WTC11 (cell line): ENCODE data around the gene GDF11. TPM values are rescaled to one million over a fixed set of nuclear protein-coding genes. Genes with fewer than 3 reads are reported as not detected.

Experiments
- ATAC-seq: fragments of 200-7000 bp; cut with Tn5 transposase; 2 replicates; pipeline ENCODE4 v1.10.0; 2021; ENCODE audit warnings: mild to moderate bottlenecking, moderate library complexity
- CTCF ChIA-PET: fragments of 300-600 bp; sonication (Branson Sonifier 250); formaldehyde crosslinking; loops from one replicate; lab custom pipeline; 2021; ENCODE audit warnings: antibody characterized with exemption; lab: Charles Lee
- POLR2A ChIA-PET: fragments of 350-600 bp; sonication (Branson Sonifier 250); formaldehyde crosslinking; loops from one replicate; lab custom pipeline; 2021; ENCODE audit warnings: antibody characterized with exemption; lab: Charles Lee
- DNase-seq: peaks from one replicate; pipeline ENCODE4 v3.0.0; 2021; ENCODE audit warnings: low spot score
- H3K27ac Mint-ChIP-seq: 2 replicates; pipeline ENCODE4 v1.8.0; 2021; ENCODE audit warnings: mixed read lengths
- H3K27me3 Mint-ChIP-seq: 2 replicates; pipeline ENCODE4 v1.8.0; 2021; ENCODE audit warnings: low read depth, mild to moderate bottlenecking, moderate library complexity, mixed read lengths
- H3K36me3 Mint-ChIP-seq: 2 replicates; pipeline ENCODE4 v1.8.0; 2021; ENCODE audit warnings: mixed read lengths
- H3K4me1 Mint-ChIP-seq: 2 replicates; pipeline ENCODE4 v1.8.0; 2022; ENCODE audit warnings: mixed read lengths
- H3K4me3 Mint-ChIP-seq: 2 replicates; pipeline ENCODE4 v1.8.0; 2021; ENCODE audit warnings: mild to moderate bottlenecking, moderate library complexity, mixed read lengths
- H3K9me3 Mint-ChIP-seq: 2 replicates; pipeline ENCODE4 v1.8.0; 2021; ENCODE audit warnings: mixed read lengths
- CDX4 ChIP-seq: fragments of 250-450 bp; sonication (Bioruptor Pico); IDR thresholded peaks from 2 replicates; pipeline ENCODE4 v1.9.0; 2021; ENCODE audit warnings: moderate library complexity, mild to moderate bottlenecking, inconsistent platforms, borderline replicate concordance
- CREM ChIP-seq: sonication (generic); formaldehyde crosslinking; IDR thresholded peaks from 2 replicates; pipeline ENCODE4 v1.8.1; 2022; ENCODE audit warnings: mild to moderate bottlenecking, missing genetic modification reagents, moderate library complexity
- ETV6 ChIP-seq: sonication (generic); formaldehyde crosslinking; IDR thresholded peaks from 2 replicates; pipeline ENCODE4 v1.8.1; 2022; ENCODE audit warnings: mild to moderate bottlenecking, missing genetic modification reagents
- FOXK1 ChIP-seq: sonication (generic); formaldehyde crosslinking; IDR thresholded peaks from 2 replicates; pipeline ENCODE4 v1.8.0; 2022; ENCODE audit warnings: mild to moderate bottlenecking, moderate library complexity, missing genetic modification reagents
- FOXP1 ChIP-seq: sonication (generic); formaldehyde crosslinking; IDR thresholded peaks from 2 replicates; pipeline ENCODE4 v1.8.0; 2022; ENCODE audit warnings: missing genetic modification reagents, mild to moderate bottlenecking, moderate library complexity, borderline replicate concordance
- GTF2I ChIP-seq: fragments of 250-450 bp; sonication (Bioruptor Pico); conservative IDR thresholded peaks from 2 replicates; pipeline ENCODE4 v1.4.0; 2021; ENCODE audit warnings: mild to moderate bottlenecking
- NFATC4 ChIP-seq: fragments of 250-450 bp; sonication (Bioruptor Pico); IDR thresholded peaks from 2 replicates; pipeline ENCODE4 v1.9.0; 2021; ENCODE audit warnings: mild to moderate bottlenecking
- NFYB ChIP-seq: sonication (generic); formaldehyde crosslinking; conservative IDR thresholded peaks from 2 replicates; pipeline ENCODE4 v1.8.0; 2022; ENCODE audit warnings: low read depth, missing genetic modification reagents
- OVOL2 ChIP-seq: fragments of 250-450 bp; sonication (Bioruptor Pico); IDR thresholded peaks from 2 replicates; pipeline ENCODE4 v1.9.0; 2021; ENCODE audit warnings: mild to moderate bottlenecking, borderline replicate concordance
- PRRX2 ChIP-seq: fragments of 250-450 bp; sonication (Bioruptor Pico); IDR thresholded peaks from 2 replicates; pipeline ENCODE4 v1.8.0; 2021; ENCODE audit warnings: mild to moderate bottlenecking
- RELA ChIP-seq: sonication (generic); formaldehyde crosslinking; IDR thresholded peaks from 2 replicates; pipeline ENCODE4 v1.8.1; 2022; ENCODE audit warnings: missing genetic modification reagents, mild to moderate bottlenecking, borderline replicate concordance
- TEAD4 ChIP-seq: sonication (generic); formaldehyde crosslinking; IDR thresholded peaks from 2 replicates; pipeline ENCODE4 v1.8.0; 2022; ENCODE audit warnings: mild to moderate bottlenecking, missing genetic modification reagents
- ZNF219 ChIP-seq: sonication (generic); formaldehyde crosslinking; IDR thresholded peaks from 2 replicates; pipeline ENCODE4 v1.8.0; 2023; ENCODE audit warnings: missing genetic modification reagents, mild to moderate bottlenecking, borderline replicate concordance
- ZNF263 ChIP-seq: sonication (generic); formaldehyde crosslinking; IDR thresholded peaks from 2 replicates; pipeline ENCODE4 v1.8.1; 2022; ENCODE audit warnings: low read depth, mild to moderate bottlenecking, moderate library complexity, missing genetic modification reagents
- ZNF423 ChIP-seq: fragments of 250-450 bp; sonication (Bioruptor Pico); IDR thresholded peaks from 2 replicates; pipeline ENCODE4 v2.1.2; 2022; ENCODE audit warnings: mild to moderate bottlenecking, moderate library complexity
- ZNF671 ChIP-seq: fragments of 250-450 bp; sonication (Bioruptor Pico); IDR thresholded peaks from 2 replicates; pipeline ENCODE4 v1.8.0; 2021; ENCODE audit warnings: mild to moderate bottlenecking
- total RNA-seq: library from RNA; stranded (reverse); gene quantifications from 3 replicates; pipeline ENCODE4 v1.2.3, GENCODE V29; 2021
- TF ChIP-seq, protein P1 (sequence below): sonication (generic); formaldehyde crosslinking; IDR thresholded peaks from 2 replicates; pipeline ENCODE4 v1.8.1; 2023; ENCODE audit warnings: mild to moderate bottlenecking, missing genetic modification reagents, moderate library complexity
- TF ChIP-seq, protein P2 (sequence below): fragments of 250-450 bp; sonication (Bioruptor Pico); conservative IDR thresholded peaks from 2 replicates; pipeline ENCODE4 v1.9.0; 2021; ENCODE audit warnings: mild to moderate bottlenecking
- TF ChIP-seq, protein P3 (sequence below): fragments of 250-450 bp; sonication (Bioruptor Pico); IDR thresholded peaks from 2 replicates; pipeline ENCODE4 v2.1.2; 2022; ENCODE audit warnings: mild to moderate bottlenecking, moderate library complexity
- TF ChIP-seq, protein P4 (sequence below): fragments of 250-450 bp; sonication (Bioruptor Pico); IDR thresholded peaks from 2 replicates; pipeline ENCODE4 v1.8.0; 2021; ENCODE audit warnings: mild to moderate bottlenecking

The GDF11 gene
- total RNA-seq, 1 experiment from 2014 or later, result 16.9 TPM

DNA sequence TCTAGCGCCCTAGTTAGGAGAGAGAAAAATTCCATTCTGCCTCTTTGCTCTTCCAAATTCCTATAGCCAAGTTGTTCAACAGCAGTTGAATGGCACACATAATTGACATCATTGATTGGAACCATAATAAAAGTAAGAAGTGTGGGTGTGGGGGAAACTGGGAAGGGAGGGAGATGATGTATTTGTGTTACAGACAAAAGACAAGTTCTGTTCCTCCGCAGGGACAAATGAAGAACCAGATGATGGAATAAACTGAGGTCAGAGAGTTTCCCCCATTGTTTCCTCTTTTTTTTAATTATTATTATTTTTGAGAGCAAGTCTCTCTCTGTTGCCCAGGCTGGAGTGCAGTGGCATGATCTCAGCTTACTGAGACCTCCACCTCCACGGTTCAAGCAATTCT is 34.9 kb downstream of the GDF11 start:
- POLR2A ChIA-PET, result interaction anchor here (0.6 kb wide), 1 partner anchor 1295 kb away, joined by 4 read pairs; no protein-coding TSS in a partner anchor
- H3K27ac Mint-ChIP-seq, result no peak overlapping the region
- H3K36me3 Mint-ChIP-seq, result peaks cover 50% of the 10 kb centered on the region

GRCh38 chr12:55780685-55781084 is 37.8 kb downstream of the GDF11 start:
- Mint-ChIP-seq H3K4me1 (no peaks in the 10 kb centered on the region), H3K27ac (no peak overlapping the region), H3K36me3 (peaks cover 65% of the 10 kb centered on the region), H3K27me3 (no peaks in the 10 kb centered on the region), H3K9me3 (no peaks in the 10 kb centered on the region), H3K4me3 (no peak overlapping the region)
- DNase-seq (no peak), ATAC-seq (no peak)
- TF ChIP-seq, protein P1, sequence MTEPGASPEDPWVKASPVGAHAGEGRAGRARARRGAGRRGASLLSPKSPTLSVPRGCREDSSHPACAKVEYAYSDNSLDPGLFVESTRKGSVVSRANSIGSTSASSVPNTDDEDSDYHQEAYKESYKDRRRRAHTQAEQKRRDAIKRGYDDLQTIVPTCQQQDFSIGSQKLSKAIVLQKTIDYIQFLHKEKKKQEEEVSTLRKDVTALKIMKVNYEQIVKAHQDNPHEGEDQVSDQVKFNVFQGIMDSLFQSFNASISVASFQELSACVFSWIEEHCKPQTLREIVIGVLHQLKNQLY (CRISPR knock-in tag), result no peak
- TF ChIP-seq ETV6 (CRISPR knock-in tag) (no peak), ZNF219 (CRISPR knock-in tag) (no peak), RELA (no peak), ZNF423 (CRISPR knock-in tag) (no peak), GTF2I (CRISPR knock-in tag) (no peak), PRRX2 (CRISPR knock-in tag) (no peak), TEAD4 (no peak), NFYB (CRISPR knock-in tag) (no peak)
- TF ChIP-seq, protein P2, sequence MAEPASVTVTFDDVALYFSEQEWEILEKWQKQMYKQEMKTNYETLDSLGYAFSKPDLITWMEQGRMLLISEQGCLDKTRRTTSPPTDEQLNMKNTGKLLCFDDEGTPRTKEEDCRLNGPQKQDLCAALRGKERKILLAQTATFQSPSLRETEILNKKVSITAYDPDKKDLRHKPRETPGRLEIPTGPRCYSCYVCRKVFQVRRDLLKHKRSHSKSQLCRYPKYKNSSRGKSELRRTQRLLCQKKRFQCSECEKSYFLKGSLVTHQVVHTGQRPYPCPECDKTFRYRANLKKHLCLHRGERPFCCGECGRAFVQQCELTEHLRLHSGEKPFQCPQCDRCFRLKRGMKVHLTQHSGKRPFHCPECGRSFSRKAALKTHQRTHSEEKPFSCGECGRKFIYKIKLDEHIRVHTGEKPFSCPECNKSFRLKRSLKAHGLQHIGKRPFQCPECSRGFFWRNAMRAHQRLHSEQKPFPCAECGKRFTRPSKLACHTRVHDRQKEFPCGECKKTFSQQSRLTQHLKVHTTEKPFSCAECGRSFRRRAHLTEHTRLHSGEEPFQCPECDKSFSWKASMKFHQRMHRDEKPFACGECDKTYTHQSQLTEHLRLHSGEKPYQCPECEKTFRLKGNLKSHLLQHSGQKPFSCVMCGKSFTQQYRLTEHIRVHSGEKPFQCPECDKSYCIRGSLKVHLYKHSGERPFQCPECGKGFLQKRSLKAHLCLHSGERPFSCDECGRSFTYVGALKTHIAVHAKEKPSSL, result no peak
- TF ChIP-seq, protein P3, sequence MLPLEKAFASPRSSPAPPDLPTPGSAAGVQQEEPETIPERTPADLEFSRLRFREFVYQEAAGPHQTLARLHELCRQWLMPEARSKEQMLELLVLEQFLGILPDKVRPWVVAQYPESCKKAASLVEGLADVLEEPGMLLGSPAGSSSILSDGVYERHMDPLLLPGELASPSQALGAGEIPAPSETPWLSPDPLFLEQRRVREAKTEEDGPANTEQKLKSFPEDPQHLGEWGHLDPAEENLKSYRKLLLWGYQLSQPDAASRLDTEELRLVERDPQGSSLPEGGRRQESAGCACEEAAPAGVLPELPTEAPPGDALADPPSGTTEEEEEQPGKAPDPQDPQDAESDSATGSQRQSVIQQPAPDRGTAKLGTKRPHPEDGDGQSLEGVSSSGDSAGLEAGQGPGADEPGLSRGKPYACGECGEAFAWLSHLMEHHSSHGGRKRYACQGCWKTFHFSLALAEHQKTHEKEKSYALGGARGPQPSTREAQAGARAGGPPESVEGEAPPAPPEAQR (CRISPR knock-in tag), result no peak
- TF ChIP-seq, protein P4, sequence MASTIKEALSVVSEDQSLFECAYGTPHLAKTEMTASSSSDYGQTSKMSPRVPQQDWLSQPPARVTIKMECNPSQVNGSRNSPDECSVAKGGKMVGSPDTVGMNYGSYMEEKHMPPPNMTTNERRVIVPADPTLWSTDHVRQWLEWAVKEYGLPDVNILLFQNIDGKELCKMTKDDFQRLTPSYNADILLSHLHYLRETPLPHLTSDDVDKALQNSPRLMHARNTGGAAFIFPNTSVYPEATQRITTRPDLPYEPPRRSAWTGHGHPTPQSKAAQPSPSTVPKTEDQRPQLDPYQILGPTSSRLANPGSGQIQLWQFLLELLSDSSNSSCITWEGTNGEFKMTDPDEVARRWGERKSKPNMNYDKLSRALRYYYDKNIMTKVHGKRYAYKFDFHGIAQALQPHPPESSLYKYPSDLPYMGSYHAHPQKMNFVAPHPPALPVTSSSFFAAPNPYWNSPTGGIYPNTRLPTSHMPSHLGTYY (CRISPR knock-in tag), result no peak
- ChIA-PET POLR2A (no interaction called here), CTCF (interaction anchor here (1.1 kb wide), 1 partner anchor 37 kb away, joined by 3 read pairs; no protein-coding TSS in a partner anchor)

More for the DNA sequence above, 34.9 kb downstream of the GDF11 start:
- Mint-ChIP-seq H3K4me1 (no peaks in the 10 kb centered on the region), H3K27me3 (no peaks in the 10 kb centered on the region), H3K9me3 (no peaks in the 10 kb centered on the region), H3K4me3 (no peak overlapping the region)
- CTCF ChIA-PET, result interaction anchor here (0.9 kb wide), 1 partner anchor 39 kb away, joined by 4 read pairs; no protein-coding TSS in a partner anchor
- TF ChIP-seq, protein P1 (CRISPR knock-in tag), result no peak
- TF ChIP-seq FOXP1 (CRISPR knock-in tag) (no peak), CREM (no peak), ETV6 (CRISPR knock-in tag) (no peak), CDX4 (CRISPR knock-in tag) (no peak), FOXK1 (CRISPR knock-in tag) (no peak), PRRX2 (CRISPR knock-in tag) (no peak), OVOL2 (no peak), NFATC4 (CRISPR knock-in tag) (no peak), ZNF671 (CRISPR knock-in tag) (no peak), ZNF263 (no peak)
- TF ChIP-seq, protein P2, result no peak
- DNase-seq (no peak), ATAC-seq (no peak)
